GM18861 (cell line): ENCODE data around the gene ZNF497.
"Not testable (repeated sequence)": the region's sequence is repeated elsewhere in the genome, so short reads cannot be mapped to it uniquely, and the experiment has no call there.

Experiments used
- ATAC-seq: cut with Tn5 transposase; IDR thresholded peaks from one replicate; pipeline ENCODE4 v1.9.1; 2021; ENCODE audit not compliant: unreplicated experiment

ZNF497 gene

GRCh38 chr19:58317476-58318072 lies 45.0 kb downstream of the ZNF497 start:
- no peak for ATAC-seq

GRCh38 chr19:58315580-58315979 lies 47.0 kb downstream of the ZNF497 start:
- no peak for ATAC-seq

- ATAC-seq: no peak
These were observed 51.1 kb downstream of the ZNF497 start for GRCh38 chr19:58311345-58311865.

GRCh38 chr19:58310685-58311084 lies 51.9 kb downstream of the ZNF497 start:
- ATAC-seq: not testable (repeated sequence)

GRCh38 chr19:58307736-58308135 lies 54.8 kb downstream of the ZNF497 start:
- ATAC-seq: no peak

GRCh38 chr19:58305932-58306323 lies 56.6 kb downstream of the ZNF497 start:
- no peak for ATAC-seq

GRCh38 chr19:58305065-58305931 lies 57.3 kb downstream of the ZNF497 start, which contains the start of gene ERVK3-1:
TSS of gene ERVK3-1 (plus strand) at chr19:58305377. CDS start at chr19:58312169, 6,792 bp downstream.
- peak; percentile 95 for ATAC-seq

- no peak for ATAC-seq
These were observed 57.8 kb downstream of the ZNF497 start for GRCh38 chr19:58304748-58305064.
